Measurements from ENCODE around the gene GDE1.
"Not testable (repeated sequence)": the region's sequence is repeated elsewhere in the genome, so short reads cannot be mapped to it uniquely, and the experiment has no call there.

The GDE1 gene

DNA sequence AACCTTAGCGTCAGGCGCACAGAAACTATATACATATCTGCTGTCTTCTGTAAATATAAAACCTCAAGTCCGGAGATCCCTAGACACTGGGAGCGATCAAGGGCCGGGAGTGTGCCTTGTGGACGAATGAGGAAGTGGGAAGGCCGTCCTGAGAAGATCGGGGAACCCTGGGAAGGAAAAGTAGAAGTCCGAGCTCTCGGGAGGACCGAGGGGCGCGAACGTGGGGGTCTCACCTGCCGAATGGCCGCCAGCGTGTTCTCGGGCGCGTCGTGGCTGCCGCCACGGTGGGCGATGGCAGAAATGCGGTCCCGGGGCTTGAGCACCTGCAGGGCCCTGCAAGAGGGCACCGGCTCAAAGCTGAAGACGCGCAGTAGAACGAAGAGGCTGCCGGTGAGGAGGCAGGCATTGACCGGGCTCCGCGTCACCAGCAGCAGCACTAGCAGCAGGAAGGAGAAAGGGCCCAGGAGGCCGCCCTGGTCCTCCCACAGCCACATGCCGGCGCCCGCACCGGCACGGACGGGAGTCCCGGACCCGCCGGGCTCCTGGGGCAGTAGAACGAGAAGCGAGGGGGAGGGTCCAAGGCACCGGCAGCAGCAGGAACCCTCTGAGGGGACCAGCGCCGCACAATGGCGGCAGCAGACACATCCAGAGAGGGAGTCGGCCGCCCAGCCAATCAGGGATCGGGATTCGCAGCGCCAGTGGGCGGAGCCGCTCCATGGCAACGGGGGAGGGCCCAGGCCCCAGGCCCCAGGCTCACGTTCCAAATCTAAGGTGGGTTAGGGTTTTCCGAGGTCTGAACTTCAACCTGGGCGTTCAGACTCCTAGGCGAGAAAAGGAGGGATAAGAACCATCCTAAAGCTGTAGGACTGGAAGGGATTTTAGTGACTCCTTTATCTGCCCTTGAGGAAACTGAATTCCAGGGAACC, at the start of gene GDE1:
Gene GDE1 (minus strand): TSS at position 628 of the 926 bp plus-strand sequence. CDS start 134 bp downstream, at position 494.
- H3K4me3 Mint-ChIP-seq, result peak within 1 kb of the TSS; percentile 92 to 93
- peaks cover 54% of the 10 kb centered on the region for H3K4me1 Mint-ChIP-seq
- H3K27me3 Mint-ChIP-seq, result no peaks in the 10 kb centered on the region
- peak within 1 kb of the TSS; percentile 92 to 96 for H3K27ac Mint-ChIP-seq
- ATAC-seq, result peak; percentile 84
- H3K9me3 Mint-ChIP-seq, result no peaks in the 10 kb centered on the region
- peak; percentile 91 to 93 for DNase-seq

- H3K4me3 Mint-ChIP-seq, result no peak overlapping the region
Measured at GRCh38 chr16:19567560-19567959, 45.7 kb upstream of the GDE1 start.

DNA sequence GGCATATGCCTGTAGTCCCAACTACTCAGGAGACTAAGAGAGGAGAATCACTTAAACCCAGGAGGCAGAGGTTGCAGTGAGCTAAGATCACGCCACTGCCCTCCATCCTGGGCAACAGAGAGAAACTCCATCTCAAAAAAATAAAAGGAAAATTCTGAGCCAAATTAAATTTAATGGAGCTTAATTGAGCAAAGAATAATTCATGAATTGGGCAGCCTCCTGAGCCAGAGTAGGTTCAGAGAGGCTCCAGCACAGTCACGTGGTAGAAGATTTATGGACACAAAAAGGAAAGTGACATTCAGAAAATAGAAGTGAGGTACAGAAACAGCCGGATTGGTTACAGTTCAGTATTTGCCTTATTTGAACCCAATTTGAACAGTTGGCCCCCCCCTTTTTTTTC, 44.5 kb upstream of the GDE1 start:
- Mint-ChIP-seq H3K4me1 (peaks cover 6% of the 10 kb centered on the region), H3K27ac (no peak overlapping the region), H3K27me3 (no peaks in the 10 kb centered on the region), H3K4me3 (no peak overlapping the region), H3K9me3 (no peaks in the 10 kb centered on the region)
- DNase-seq (no peak), ATAC-seq (no peak)

More at GRCh38 chr16:19567560-19567959, 45.7 kb upstream of the GDE1 start:
- no peaks in the 10 kb centered on the region for H3K4me1 Mint-ChIP-seq
- no peak for ATAC-seq
- H3K27me3 Mint-ChIP-seq, result no peaks in the 10 kb centered on the region
- H3K27ac Mint-ChIP-seq, result no peak overlapping the region
- DNase-seq, result no peak
- no peaks in the 10 kb centered on the region for H3K9me3 Mint-ChIP-seq

- ATAC-seq, result no peak
- DNase-seq, result no peak
- Mint-ChIP-seq H3K9me3 (no peaks in the 10 kb centered on the region), H3K27ac (peak overlapping the region in 1 of 2 donors; percentile 17), H3K4me1 (peaks cover 17% of the 10 kb centered on the region), H3K4me3 (no peak overlapping the region), H3K27me3 (no peaks in the 10 kb centered on the region)
Measured at GRCh38 chr16:19563377-19563776, 41.5 kb upstream of the GDE1 start.

- Mint-ChIP-seq H3K27ac (no peak overlapping the region), H3K4me1 (peaks cover 32% of the 10 kb centered on the region), H3K4me3 (no peak overlapping the region), H3K9me3 (no peaks in the 10 kb centered on the region), H3K27me3 (no peaks in the 10 kb centered on the region)
- DNase-seq (no peak), ATAC-seq (no peak)
Measured at GRCh38 chr16:19560078-19560477, 38.2 kb upstream of the GDE1 start.

DNA sequence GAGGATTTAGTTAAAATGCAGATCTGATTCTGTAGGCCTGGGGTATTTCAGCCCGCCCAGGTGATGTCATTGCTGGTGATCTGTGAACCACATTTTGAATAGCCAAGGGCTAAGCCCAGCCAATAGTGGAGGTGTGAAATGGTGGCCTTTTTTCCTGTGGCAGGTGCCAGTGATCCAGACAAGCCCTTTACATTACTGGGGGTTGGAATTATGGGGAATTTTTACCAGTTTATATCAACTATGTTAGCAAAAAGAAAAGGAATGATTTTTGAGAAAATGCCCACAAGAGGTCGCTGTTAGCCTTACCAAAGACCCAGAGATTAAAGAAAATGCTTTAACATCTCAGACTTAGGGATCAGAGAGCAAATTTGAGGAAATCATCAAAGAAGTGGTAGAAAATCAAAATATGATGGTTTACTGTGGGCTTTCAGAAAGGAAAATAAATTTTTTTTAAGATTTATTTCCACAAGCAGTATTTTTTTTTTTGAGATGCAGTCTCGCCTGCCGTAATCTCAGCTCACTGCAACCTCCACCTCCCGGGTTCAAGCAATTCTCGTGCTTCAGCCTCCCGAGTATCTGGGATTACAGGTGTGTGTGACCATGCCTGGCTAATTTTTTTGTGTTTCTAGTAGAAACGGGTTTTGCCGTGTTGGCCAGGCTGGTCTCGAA, 37.5 kb upstream of the GDE1 start:
- DNase-seq (peak in 1 of 2 donors; percentile 22), ATAC-seq (no peak)
- Mint-ChIP-seq H3K4me3 (no peak overlapping the region), H3K9me3 (no peaks in the 10 kb centered on the region), H3K27me3 (no peaks in the 10 kb centered on the region), H3K27ac (no peak overlapping the region), H3K4me1 (peaks cover 36% of the 10 kb centered on the region)

GRCh38 chr16:19555938-19556771, 34.3 kb upstream of the GDE1 start:
- Mint-ChIP-seq H3K27me3 (no peaks in the 10 kb centered on the region), H3K27ac (peak overlapping the region; percentile 98), H3K9me3 (no peaks in the 10 kb centered on the region), H3K4me3 (peak overlapping the region; percentile 81 to 94), H3K4me1 (peaks cover 39% of the 10 kb centered on the region)
- DNase-seq (peak in 1 of 2 donors; percentile 48), ATAC-seq (peak; percentile 1)

- Mint-ChIP-seq H3K9me3 (no peaks in the 10 kb centered on the region), H3K4me1 (peaks cover 39% of the 10 kb centered on the region), H3K27ac (peak within 1 kb of the TSS; percentile 98), H3K27me3 (no peaks in the 10 kb centered on the region), H3K4me3 (peak within 1 kb of the TSS; percentile 81 to 94)
- DNase-seq (peak; percentile 97 to 99), ATAC-seq (peak; percentile 96)
Measured at GRCh38 chr16:19555186-19555937, 33.5 kb upstream of the GDE1 start, which contains the start of gene VPS35L. TSS of gene VPS35L (plus strand) at chr16:19555703. CDS start at chr16:19555730, 27 bp downstream.

- no peak overlapping the region for H3K27ac Mint-ChIP-seq
- DNase-seq (no peak), ATAC-seq (no peak)
- H3K27me3 Mint-ChIP-seq, result no peaks in the 10 kb centered on the region
- no peaks in the 10 kb centered on the region for H3K9me3 Mint-ChIP-seq
- no peak overlapping the region for H3K4me3 Mint-ChIP-seq
- H3K4me1 Mint-ChIP-seq, result peaks cover 11% of the 10 kb centered on the region
Measured at GRCh38 chr16:19549673-19550072, 27.8 kb upstream of the GDE1 start.

GRCh38 chr16:19548144-19548543, 26.2 kb upstream of the GDE1 start:
- Mint-ChIP-seq H3K4me3 (no peak overlapping the region), H3K4me1 (no peaks in the 10 kb centered on the region), H3K27ac (no peak overlapping the region), H3K27me3 (no peaks in the 10 kb centered on the region), H3K9me3 (no peaks in the 10 kb centered on the region)
- DNase-seq (no peak), ATAC-seq (no peak)

- not testable (repeated sequence) for H3K9me3 Mint-ChIP-seq, H3K27me3 Mint-ChIP-seq, ATAC-seq, H3K27ac Mint-ChIP-seq, H3K4me1 Mint-ChIP-seq, DNase-seq, H3K4me3 Mint-ChIP-seq
Measured at GRCh38 chr16:19543278-19543996, 21.5 kb upstream of the GDE1 start.

DNA sequence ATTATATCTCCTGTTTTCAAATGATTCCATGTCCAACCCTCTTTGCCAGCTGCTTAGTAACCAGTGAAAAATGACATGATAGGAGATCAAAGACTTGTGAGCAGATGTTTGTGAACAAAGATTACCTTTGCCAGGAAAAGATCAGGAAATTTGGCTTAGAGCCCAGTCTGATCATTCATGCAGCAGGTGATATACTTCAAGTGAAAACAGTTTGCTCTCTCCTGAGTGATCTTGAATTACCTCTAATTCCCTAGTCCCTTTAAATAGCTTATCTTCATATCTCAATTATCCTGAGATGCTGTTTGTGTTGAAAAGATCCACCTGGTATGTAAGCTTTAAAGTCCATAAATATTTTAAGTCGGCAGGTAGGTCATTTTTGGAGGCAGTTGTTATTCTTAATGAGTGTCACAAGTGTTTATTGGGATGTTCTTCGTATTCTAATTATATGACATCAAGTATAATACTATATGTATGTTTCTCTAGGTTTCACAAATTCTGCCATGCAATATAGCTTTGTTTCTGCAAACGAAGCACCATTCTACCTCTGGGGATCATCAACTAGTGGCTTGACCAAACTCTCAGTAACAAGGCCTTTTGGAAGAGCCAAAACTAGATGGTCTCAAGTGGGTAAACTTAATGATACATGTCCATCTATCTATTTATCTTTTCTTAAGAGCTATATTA, 20.4 kb upstream of the GDE1 start:
- Mint-ChIP-seq H3K4me3 (no peak overlapping the region), H3K27me3 (no peaks in the 10 kb centered on the region), H3K4me1 (no peaks in the 10 kb centered on the region), H3K9me3 (no peaks in the 10 kb centered on the region), H3K27ac (no peak overlapping the region)
- ATAC-seq (no peak), DNase-seq (no peak)

DNA sequence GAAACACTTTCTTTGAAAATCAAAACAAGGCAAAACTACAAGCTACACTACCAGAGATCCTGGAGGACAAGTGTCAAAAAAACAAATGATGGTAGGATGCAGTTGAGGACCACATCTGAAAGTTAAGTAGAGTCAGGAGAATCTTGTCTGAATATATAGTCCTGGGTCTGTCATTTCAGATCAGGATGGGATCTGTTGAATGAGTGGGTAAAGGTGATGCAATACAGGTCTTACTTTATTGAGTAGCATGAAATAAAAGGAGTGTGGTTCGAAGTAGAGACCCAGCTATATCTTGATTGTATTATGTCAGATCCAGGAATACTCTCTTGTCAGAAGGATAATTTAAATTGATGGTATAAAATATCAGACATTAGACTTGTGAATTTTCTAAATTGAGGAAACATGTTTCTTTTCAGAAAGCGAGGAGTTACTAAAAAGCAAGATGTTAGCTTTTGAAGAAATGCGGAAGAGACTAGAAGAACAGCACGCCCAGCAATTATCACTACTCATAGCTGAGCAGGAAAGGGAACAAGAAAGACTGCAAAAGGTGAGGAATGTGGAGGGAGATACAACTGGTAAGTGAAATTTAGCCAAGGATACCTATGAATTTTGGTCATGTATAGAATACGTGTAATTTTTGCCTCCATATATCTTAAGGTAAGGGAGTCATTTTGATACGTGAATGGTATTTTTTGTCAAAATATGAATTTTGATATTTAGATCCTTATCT, 18.5 kb upstream of the GDE1 start:
- DNase-seq (no peak), ATAC-seq (no peak)
- Mint-ChIP-seq H3K4me3 (no peak overlapping the region), H3K27ac (peak overlapping the region in 1 of 2 donors; percentile 71), H3K27me3 (no peaks in the 10 kb centered on the region), H3K9me3 (no peaks in the 10 kb centered on the region), H3K4me1 (no peaks in the 10 kb centered on the region)

All from stimulated activated naive CD8-positive, alpha-beta T cell treated with anti-CD3 and anti-CD28 coated beads, Interleukin-15, amount 100 ng/mL, for 72 hours (primary cell).